PFSK-1 (cell line): ENCODE measurements around the gene PGD.

Source experiments
- FOXP2 ChIP-seq: optimal IDR thresholded peaks from 2 replicates; pipeline ENCODE3; 2011; ENCODE audit warnings: borderline replicate concordance, control low read depth, inconsistent platforms; ENCODE audit not compliant: insufficient read depth; ENCODE audit errors: extremely low read length, extremely low read depth
- POLR2AphosphoS5 ChIP-seq: IDR thresholded peaks from 2 replicates; pipeline ENCODE4 v1.6.1; 2012; ENCODE audit warnings: low read depth, mild to moderate bottlenecking, control low read depth, low read length, moderate library complexity
- TF ChIP-seq, protein P1 (sequence below), 2 experiments: IDR thresholded peaks; 2 replicates each; pipeline versions ENCODE4 v1.6.1 to v1.8.0; 2011 to 2012; ENCODE audit warnings: low read depth in 2 of 2, low read length in 2 of 2, control low read depth in 1 of 2, inconsistent platforms in 1 of 2, mild to moderate bottlenecking in 1 of 2, moderate library complexity in 1 of 2; ENCODE audit not compliant: insufficient read depth in 1 of 2

DNA sequence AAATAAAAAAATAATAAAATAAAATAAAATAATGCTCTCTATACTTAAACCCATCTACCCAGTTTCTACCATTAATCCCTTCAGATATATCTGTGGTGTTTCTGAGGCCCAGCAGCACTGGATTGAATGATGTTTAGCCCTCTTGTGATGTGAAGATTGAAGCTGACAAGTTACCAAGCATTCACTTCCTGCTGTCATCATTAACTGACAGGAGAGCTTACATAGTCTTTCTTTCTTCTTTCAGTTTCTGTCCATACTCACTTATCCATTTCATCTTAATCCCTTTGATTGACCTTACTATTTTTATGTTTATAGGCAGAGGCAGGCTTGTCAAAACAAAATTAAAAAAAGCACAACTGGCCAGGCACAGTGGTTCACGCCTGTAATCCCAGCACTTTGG is 38.8 kb upstream of the PGD start:
- TF ChIP-seq POLR2AphosphoS5 (no peak), FOXP2 (no peak)
- TF ChIP-seq, protein P1, sequence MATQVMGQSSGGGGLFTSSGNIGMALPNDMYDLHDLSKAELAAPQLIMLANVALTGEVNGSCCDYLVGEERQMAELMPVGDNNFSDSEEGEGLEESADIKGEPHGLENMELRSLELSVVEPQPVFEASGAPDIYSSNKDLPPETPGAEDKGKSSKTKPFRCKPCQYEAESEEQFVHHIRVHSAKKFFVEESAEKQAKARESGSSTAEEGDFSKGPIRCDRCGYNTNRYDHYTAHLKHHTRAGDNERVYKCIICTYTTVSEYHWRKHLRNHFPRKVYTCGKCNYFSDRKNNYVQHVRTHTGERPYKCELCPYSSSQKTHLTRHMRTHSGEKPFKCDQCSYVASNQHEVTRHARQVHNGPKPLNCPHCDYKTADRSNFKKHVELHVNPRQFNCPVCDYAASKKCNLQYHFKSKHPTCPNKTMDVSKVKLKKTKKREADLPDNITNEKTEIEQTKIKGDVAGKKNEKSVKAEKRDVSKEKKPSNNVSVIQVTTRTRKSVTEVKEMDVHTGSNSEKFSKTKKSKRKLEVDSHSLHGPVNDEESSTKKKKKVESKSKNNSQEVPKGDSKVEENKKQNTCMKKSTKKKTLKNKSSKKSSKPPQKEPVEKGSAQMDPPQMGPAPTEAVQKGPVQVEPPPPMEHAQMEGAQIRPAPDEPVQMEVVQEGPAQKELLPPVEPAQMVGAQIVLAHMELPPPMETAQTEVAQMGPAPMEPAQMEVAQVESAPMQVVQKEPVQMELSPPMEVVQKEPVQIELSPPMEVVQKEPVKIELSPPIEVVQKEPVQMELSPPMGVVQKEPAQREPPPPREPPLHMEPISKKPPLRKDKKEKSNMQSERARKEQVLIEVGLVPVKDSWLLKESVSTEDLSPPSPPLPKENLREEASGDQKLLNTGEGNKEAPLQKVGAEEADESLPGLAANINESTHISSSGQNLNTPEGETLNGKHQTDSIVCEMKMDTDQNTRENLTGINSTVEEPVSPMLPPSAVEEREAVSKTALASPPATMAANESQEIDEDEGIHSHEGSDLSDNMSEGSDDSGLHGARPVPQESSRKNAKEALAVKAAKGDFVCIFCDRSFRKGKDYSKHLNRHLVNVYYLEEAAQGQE (IDR thresholded peaks at IDR 0.05; ENCODE audit: insufficient read depth in 1 of 2, low read depth in 2 of 2, low read length in 2 of 2), result no peak
